ENCODE measurements around the gene PDP2. TPM values are rescaled to one million over a fixed set of nuclear protein-coding genes. Genes with fewer than 3 reads are reported as not detected.

Gene PDP2
- total RNA-seq, 1 donor from 2014 or later = 18.0 TPM

- H3K4me3 Mint-ChIP-seq = peak overlapping the region; percentile 68
- peak overlapping the region; percentile 27 for H3K27ac Mint-ChIP-seq (ENCODE audit: unreplicated experiment)
- no peaks in the 10 kb centered on the region for H3K4me1 Mint-ChIP-seq
- H3K36me3 Mint-ChIP-seq (ENCODE audit: low read depth) = no peaks in the 10 kb centered on the region
- H3K27me3 Mint-ChIP-seq (ENCODE audit: low read depth) = peaks cover 88% of the 10 kb centered on the region
- no peak for DNase-seq (ENCODE audit: low read depth, low spot score)
- TF ChIP-seq CTCF (conservative IDR thresholded peaks at IDR 0.05) = no peak
- H3K9me3 Mint-ChIP-seq = no peaks in the 10 kb centered on the region
Observed at GRCh38 chr16:66845080-66845410, 35.3 kb upstream of the PDP2 start.

GRCh38 chr16:66845791-66846221, 34.5 kb upstream of the PDP2 start:
- H3K27ac Mint-ChIP-seq (ENCODE audit: unreplicated experiment) = no peak overlapping the region
- no peak for TF ChIP-seq CTCF (conservative IDR thresholded peaks at IDR 0.05)
- no peaks in the 10 kb centered on the region for H3K9me3 Mint-ChIP-seq
- no peaks in the 10 kb centered on the region for H3K4me1 Mint-ChIP-seq
- H3K4me3 Mint-ChIP-seq = peak overlapping the region; percentile 71
- no peaks in the 10 kb centered on the region for H3K36me3 Mint-ChIP-seq (ENCODE audit: low read depth)
- DNase-seq (ENCODE audit: low read depth, low spot score) = no peak
- H3K27me3 Mint-ChIP-seq (ENCODE audit: low read depth) = peaks cover 84% of the 10 kb centered on the region

- H3K36me3 Mint-ChIP-seq (ENCODE audit: low read depth) = no peaks in the 10 kb centered on the region
- H3K4me1 Mint-ChIP-seq = no peaks in the 10 kb centered on the region
- no peak for DNase-seq (ENCODE audit: low read depth, low spot score)
- no peaks in the 10 kb centered on the region for H3K9me3 Mint-ChIP-seq
- peak overlapping the region; percentile 71 for H3K4me3 Mint-ChIP-seq
- peaks cover 82% of the 10 kb centered on the region for H3K27me3 Mint-ChIP-seq (ENCODE audit: low read depth)
- no peak for TF ChIP-seq CTCF (conservative IDR thresholded peaks at IDR 0.05)
- no peak overlapping the region for H3K27ac Mint-ChIP-seq (ENCODE audit: unreplicated experiment)
Observed at GRCh38 chr16:66846266-66846665, 34.0 kb upstream of the PDP2 start.

- Mint-ChIP-seq H3K27me3 (ENCODE audit: low read depth) (peaks cover 76% of the 10 kb centered on the region), H3K9me3 (no peaks in the 10 kb centered on the region), H3K4me3 (no peak overlapping the region), H3K4me1 (no peaks in the 10 kb centered on the region), H3K27ac (ENCODE audit: unreplicated experiment) (no peak overlapping the region), H3K36me3 (ENCODE audit: low read depth) (no peaks in the 10 kb centered on the region)
- TF ChIP-seq CTCF (conservative IDR thresholded peaks at IDR 0.05) = no peak
- DNase-seq (ENCODE audit: low read depth, low spot score) = no peak
Observed at GRCh38 chr16:66846831-66847230, 33.5 kb upstream of the PDP2 start.

GRCh38 chr16:66847533-66848067, 32.7 kb upstream of the PDP2 start:
- Mint-ChIP-seq H3K4me1 (no peaks in the 10 kb centered on the region), H3K9me3 (no peaks in the 10 kb centered on the region), H3K27me3 (ENCODE audit: low read depth) (peaks cover 69% of the 10 kb centered on the region), H3K27ac (ENCODE audit: unreplicated experiment) (no peak overlapping the region), H3K4me3 (no peak overlapping the region), H3K36me3 (ENCODE audit: low read depth) (no peaks in the 10 kb centered on the region)
- TF ChIP-seq CTCF (conservative IDR thresholded peaks at IDR 0.05) = no peak
- DNase-seq (ENCODE audit: low read depth, low spot score) = no peak

GRCh38 chr16:66848172-66848571, 32.1 kb upstream of the PDP2 start:
- Mint-ChIP-seq H3K9me3 (no peaks in the 10 kb centered on the region), H3K4me3 (no peak overlapping the region), H3K4me1 (no peaks in the 10 kb centered on the region), H3K27me3 (ENCODE audit: low read depth) (peaks cover 63% of the 10 kb centered on the region), H3K27ac (ENCODE audit: unreplicated experiment) (no peak overlapping the region), H3K36me3 (ENCODE audit: low read depth) (no peaks in the 10 kb centered on the region)
- no peak for TF ChIP-seq CTCF (conservative IDR thresholded peaks at IDR 0.05)
- DNase-seq (ENCODE audit: low read depth, low spot score) = no peak
